Esophagus squamous epithelium (tissue), 5 donors: ENCODE measurements around the gene ZBTB45. TPM values are rescaled to one million over a fixed set of nuclear protein-coding genes. Genes with fewer than 3 reads are reported as not detected.

Experiments used
- DNase-seq: peaks from one replicate; lab custom pipeline; 2025; lab: John Stamatoyannopoulos, UW
- H3K27ac ChIP-seq, 4 donors: fragments of 200-600 bp; sonication (generic); one replicate each; pipeline ENCODE4 v1.5.1; 2016 to 2019; ENCODE audit warnings: mild to moderate bottlenecking in 1 of 4
- H3K27me3 ChIP-seq, 4 donors: fragments of 200-600 bp; sonication (generic); 1 replicate in 3 of 4; 2 replicates in 1 of 4; pipeline versions ENCODE4 v1.5.1 to v1.6.0; 2017 to 2021; ENCODE audit warnings: antibody characterized with exemption in 1 of 4
- H3K36me3 ChIP-seq, 3 donors: fragments of 200-600 bp; sonication (generic); one replicate each; pipeline ENCODE4 v1.5.1; 2016 to 2019
- H3K4me1 ChIP-seq, 3 donors: fragments of 200-600 bp; sonication (generic); one replicate each; pipeline ENCODE4 v1.5.1; 2017 to 2019
- H3K4me3 ChIP-seq, 4 donors: fragments of 200-600 bp; sonication (generic); 1 replicate in 3 of 4; 2 replicates in 1 of 4; pipeline ENCODE4 v1.5.1; 2016 to 2019; ENCODE audit warnings: mild to moderate bottlenecking in 2 of 4, moderate library complexity in 1 of 4
- H3K9me3 ChIP-seq, 3 donors: fragments of 200-600 bp; sonication (generic); one replicate each; pipeline ENCODE4 v1.5.1; 2016 to 2019
- POLR2A ChIP-seq, 4 donors: fragments of 450-650 bp; IDR thresholded peaks; one replicate each; pipeline ENCODE4 v1.6.1; 2017; ENCODE audit warnings: antibody characterized with exemption in 4 of 4, mild to moderate bottlenecking in 4 of 4, moderate library complexity in 3 of 4
- WGBS, 2 donors: methylation state at CpG; one replicate each; pipeline ENCODE4 v1.1.5; 2018; 5-methylcytosine and 5-hydroxymethylcytosine counted together
- intact Hi-C: fragments of 100-400 bp; cut with DNase I; formaldehyde crosslinking; loops from one replicate; pipeline ENCODE4 v1.15.0; 2022
- total RNA-seq, 4 donors: library from RNA; depleted of rRNA; stranded (reverse); fragments of >200 nt; gene quantifications; one replicate each; pipeline ENCODE4 v1.1.0, GENCODE V29; 2016
- TF ChIP-seq, protein P1 (sequence below), 6 experiments: fragments of 450-650 bp in 4 of 6; fragments of 200-600 bp in 2 of 6; sonication (generic) in 2 of 6; IDR thresholded peaks; one replicate each; pipeline ENCODE4 v1.5.1; 2016 to 2019; ENCODE audit warnings: antibody characterized with exemption in 6 of 6, mild to moderate bottlenecking in 4 of 6, moderate library complexity in 4 of 6
- donor health status: DM: yes; HTN: yes; CAD: no.

The ZBTB45 gene
- total RNA-seq, 4 donors from 2014 or later = 6.9 to 11.1 (median 8.3) TPM

DNA sequence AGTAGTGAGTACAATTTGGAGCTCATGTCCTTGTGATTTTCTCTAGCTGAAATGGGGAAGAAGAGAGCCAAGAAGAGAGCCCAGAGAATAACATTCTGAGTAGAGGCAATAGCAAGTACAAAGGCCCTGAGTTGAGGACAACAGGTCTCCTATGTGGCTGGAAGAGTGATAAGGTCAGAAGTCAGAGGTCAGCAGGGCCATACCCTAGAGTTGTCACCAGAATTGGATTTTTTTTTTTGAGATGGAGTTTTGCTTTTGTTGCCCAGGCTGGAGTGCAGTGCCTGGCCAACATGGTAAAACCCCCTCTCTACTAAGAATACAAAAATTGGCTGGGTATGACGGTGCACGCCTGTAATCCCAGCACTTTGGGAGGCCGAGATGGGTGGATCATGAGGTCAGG is 16.2 kb upstream of the ZBTB45 start:
- DNase-seq = no peak
- intact Hi-C loops = no loop called here
- whole genome bisulfite sequencing, 2 donors = 71 to 80% methylated on average over 1 to 3 of the region's 3 CpGs
- Histone ChIP-seq H3K9me3 (no peaks in the 10 kb centered on the region), H3K4me1 (peaks cover 7 to 15% (median 10%) of the 10 kb centered on the region in 3 donors), H3K4me3 (no peak overlapping the region), H3K27ac (no peak overlapping the region), H3K36me3 (no peaks in the 10 kb centered on the region), H3K27me3 (peaks cover 0 to 41% (median 0%) of the 10 kb centered on the region in 4 donors)
- TF ChIP-seq, protein P1, sequence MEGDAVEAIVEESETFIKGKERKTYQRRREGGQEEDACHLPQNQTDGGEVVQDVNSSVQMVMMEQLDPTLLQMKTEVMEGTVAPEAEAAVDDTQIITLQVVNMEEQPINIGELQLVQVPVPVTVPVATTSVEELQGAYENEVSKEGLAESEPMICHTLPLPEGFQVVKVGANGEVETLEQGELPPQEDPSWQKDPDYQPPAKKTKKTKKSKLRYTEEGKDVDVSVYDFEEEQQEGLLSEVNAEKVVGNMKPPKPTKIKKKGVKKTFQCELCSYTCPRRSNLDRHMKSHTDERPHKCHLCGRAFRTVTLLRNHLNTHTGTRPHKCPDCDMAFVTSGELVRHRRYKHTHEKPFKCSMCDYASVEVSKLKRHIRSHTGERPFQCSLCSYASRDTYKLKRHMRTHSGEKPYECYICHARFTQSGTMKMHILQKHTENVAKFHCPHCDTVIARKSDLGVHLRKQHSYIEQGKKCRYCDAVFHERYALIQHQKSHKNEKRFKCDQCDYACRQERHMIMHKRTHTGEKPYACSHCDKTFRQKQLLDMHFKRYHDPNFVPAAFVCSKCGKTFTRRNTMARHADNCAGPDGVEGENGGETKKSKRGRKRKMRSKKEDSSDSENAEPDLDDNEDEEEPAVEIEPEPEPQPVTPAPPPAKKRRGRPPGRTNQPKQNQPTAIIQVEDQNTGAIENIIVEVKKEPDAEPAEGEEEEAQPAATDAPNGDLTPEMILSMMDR (IDR thresholded peaks at IDR 0.05) = no peak
- no peak for TF ChIP-seq POLR2A (IDR thresholded peaks at IDR 0.05)

DNA sequence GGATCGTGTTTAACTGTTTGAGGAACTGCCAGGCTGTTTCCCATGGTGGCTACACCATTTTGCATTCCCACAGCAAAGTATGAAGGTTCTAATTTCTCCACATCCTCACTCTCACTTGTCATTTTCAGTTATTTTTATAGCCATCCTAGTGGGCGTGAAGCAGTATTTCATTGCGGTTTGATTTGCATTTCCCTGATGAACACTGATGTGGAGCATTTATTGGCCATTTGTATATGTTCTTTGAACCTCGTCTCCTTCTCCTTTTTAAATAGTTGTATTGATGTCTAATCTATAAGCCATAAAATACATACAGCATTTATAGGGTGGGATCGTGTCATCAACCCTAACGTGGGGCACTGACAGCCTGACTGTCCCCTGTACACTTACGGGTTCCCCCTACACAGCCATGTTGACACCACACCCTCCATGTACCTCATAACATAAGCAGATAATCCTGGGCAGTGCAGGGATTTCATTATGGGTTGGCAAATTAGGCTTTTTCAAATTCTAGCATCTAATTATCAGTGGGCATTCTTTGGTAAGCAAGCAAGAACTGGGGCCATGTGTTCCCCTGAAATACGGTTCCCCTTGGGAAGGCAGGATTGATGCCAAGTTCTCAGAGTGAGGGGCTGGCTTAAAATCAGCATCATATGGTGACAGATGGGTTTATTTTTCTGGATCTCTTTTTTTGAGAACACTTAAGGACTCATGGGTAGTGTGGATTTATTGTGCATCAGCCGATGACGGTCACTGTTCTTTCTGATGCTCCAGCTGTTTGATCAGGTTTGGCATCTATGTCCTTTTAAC is 11.6 kb upstream of the ZBTB45 start:
- Histone ChIP-seq H3K27ac (no peak overlapping the region), H3K27me3 (peaks cover 0 to 9% (median 0%) of the 10 kb centered on the region in 4 donors), H3K9me3 (no peaks in the 10 kb centered on the region), H3K36me3 (no peaks in the 10 kb centered on the region), H3K4me3 (no peak overlapping the region), H3K4me1 (no peaks in the 10 kb centered on the region)
- 67 to 68% methylated on average over 10 of the region's 10 CpGs for WGBS, 2 donors
- no peak for DNase-seq
- TF ChIP-seq, protein P1 (IDR thresholded peaks at IDR 0.05) = no peak
- TF ChIP-seq POLR2A (IDR thresholded peaks at IDR 0.05) = no peak
- intact Hi-C loops = no loop called here

DNA sequence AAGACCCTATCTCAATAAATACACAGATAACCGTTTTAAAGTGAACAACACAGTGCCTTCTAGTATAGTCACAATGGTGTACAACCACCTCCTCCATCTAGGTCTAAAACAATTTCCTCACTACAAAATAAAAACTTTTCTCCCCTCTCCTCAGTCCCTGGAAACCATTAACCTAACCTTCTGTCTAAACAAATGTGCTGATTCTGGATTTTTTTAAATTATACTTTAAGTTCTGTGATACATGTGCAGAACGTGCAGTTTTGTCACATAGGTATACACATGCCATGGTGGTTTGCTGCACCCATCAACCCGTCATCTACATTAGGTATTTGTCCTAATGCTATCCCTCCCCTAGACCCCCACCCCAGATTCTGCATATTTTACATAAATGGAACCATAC is 9.8 kb upstream of the ZBTB45 start:
- intact Hi-C loops = no loop called here
- H3K4me3 ChIP-seq = no peak overlapping the region
- 70 to 76% methylated on average over 3 of the region's 3 CpGs for WGBS, 2 donors

DNA sequence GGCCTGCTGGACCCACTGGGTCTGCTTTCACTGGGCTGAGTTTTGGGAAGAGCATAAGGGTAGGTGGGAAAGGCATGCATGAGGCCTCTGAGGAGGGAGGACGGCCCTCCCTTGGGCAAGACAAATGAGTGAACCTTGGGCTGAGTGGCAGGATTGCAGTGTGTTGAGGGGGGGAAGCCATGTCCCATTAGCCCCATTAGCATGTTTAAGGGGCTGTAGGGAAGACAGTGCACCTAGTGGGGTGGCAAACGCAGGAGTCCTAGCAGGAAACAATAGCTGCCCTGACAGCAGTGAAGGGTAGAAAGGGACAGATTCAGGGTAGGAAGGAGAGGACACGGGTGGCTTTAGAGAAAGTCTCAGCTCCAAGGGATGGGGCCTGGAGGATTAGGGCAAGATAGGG is 3.1 kb upstream of the ZBTB45 start:
- intact Hi-C loops = no loop called here
- DNase-seq = no peak
- Histone ChIP-seq H3K4me3 (no peak overlapping the region), H3K27me3 (no peaks in the 10 kb centered on the region), H3K4me1 (peaks cover 17 to 22% (median 18%) of the 10 kb centered on the region in 3 donors), H3K27ac (no peak overlapping the region), H3K9me3 (no peaks in the 10 kb centered on the region), H3K36me3 (no peaks in the 10 kb centered on the region)
- WGBS, 2 donors = 64 to 82% methylated on average over 3 of the region's 3 CpGs
- TF ChIP-seq, protein P1 (IDR thresholded peaks at IDR 0.05) = no peak
- no peak for TF ChIP-seq POLR2A (IDR thresholded peaks at IDR 0.05)

More for the DNA sequence above, 9.8 kb upstream of the ZBTB45 start:
- Histone ChIP-seq H3K36me3 (no peaks in the 10 kb centered on the region), H3K4me1 (no peaks in the 10 kb centered on the region), H3K9me3 (no peaks in the 10 kb centered on the region), H3K27me3 (peaks cover 0 to 9% (median 0%) of the 10 kb centered on the region in 4 donors), H3K27ac (no peak overlapping the region)
- DNase-seq = no peak
- TF ChIP-seq, protein P1 (IDR thresholded peaks at IDR 0.05) = no peak
- no peak for TF ChIP-seq POLR2A (IDR thresholded peaks at IDR 0.05)

DNA sequence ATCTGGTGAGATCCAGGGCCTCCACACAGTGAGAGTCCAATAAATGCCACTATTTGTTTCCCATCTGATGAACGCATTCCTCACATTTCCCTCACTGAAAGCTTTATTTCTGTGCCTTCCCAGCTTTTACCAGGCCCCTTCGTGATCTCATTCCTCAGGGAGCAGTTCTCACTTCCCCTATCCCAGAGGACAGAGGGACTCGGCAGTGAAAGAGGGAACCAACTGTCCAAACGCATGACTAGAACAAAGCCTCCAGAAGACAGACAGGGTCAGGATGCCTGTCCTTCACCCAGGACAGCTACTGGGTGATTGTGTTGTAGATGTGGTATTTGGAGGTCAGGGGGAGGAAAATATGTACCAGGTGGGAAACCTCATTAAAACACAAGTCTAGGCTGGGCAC is 2.0 kb upstream of the ZBTB45 start:
- no peak for DNase-seq
- no peaks in the 10 kb centered on the region for H3K9me3 ChIP-seq
- H3K27me3 ChIP-seq = no peaks in the 10 kb centered on the region
- TF ChIP-seq, protein P1 (IDR thresholded peaks at IDR 0.05) = no peak
- H3K4me3 ChIP-seq = no peak overlapping the region
- 74 to 77% methylated on average over 3 to 4 of the region's 4 CpGs for WGBS, 2 donors
- intact Hi-C loops = no loop called here
- H3K36me3 ChIP-seq = peaks cover 0 to 10% (median 6%) of the 10 kb centered on the region in 3 donors
- H3K4me1 ChIP-seq = peaks cover 20 to 32% (median 23%) of the 10 kb centered on the region in 3 donors
- no peak overlapping the region for H3K27ac ChIP-seq
